CD4-positive, alpha-beta T cell (primary cell): ENCODE results near the gene BLTP2. TPM values are rescaled to one million over a fixed set of nuclear protein-coding genes. Genes with fewer than 3 reads are reported as not detected.
"Not testable (repeated sequence)": the region's sequence is repeated elsewhere in the genome, so short reads cannot be mapped to it uniquely, and the experiment has no call there.

ENCODE experiments used
- ATAC-seq: fragments of 200-7000 bp; cut with Tn5 transposase; one replicate; pipeline ENCODE4 v1.10.0; 2022; ENCODE audit warnings: mild to moderate bottlenecking; ENCODE audit not compliant: poor library complexity
- CTCF ChIA-PET: fragments of 350-600 bp; sonication (Branson Sonifier 250); formaldehyde crosslinking; loops from one replicate; lab custom pipeline; 2021; ENCODE audit warnings: antibody characterized with exemption, inconsistent platforms; lab: Charles Lee
- POLR2A ChIA-PET: fragments of 350-600 bp; sonication (Branson Sonifier 250); formaldehyde crosslinking; loops from one replicate; lab custom pipeline; 2021; ENCODE audit warnings: antibody characterized with exemption, inconsistent platforms; lab: Charles Lee
- DNase-seq, 14 experiments: peaks; one replicate each; pipeline ENCODE4 v3.0.0-alpha.2; 2013 to 2020; ENCODE audit warnings: mixed read lengths in 2 of 14
- H3K27ac ChIP-seq, 2 donors: one replicate each; pipeline versions ENCODE4 v1.5.1 to v1.7.0; 2013; ENCODE audit warnings: low read length in 2 of 2, low read depth in 1 of 2, mild to moderate bottlenecking in 1 of 2
- H3K27me3 ChIP-seq, 2 experiments: 1 replicate in 1 of 2; 2 replicates in 1 of 2; pipeline versions ENCODE4 v1.6.1 to v1.7.0; 2013; ENCODE audit warnings: low read length in 2 of 2, control low read depth in 1 of 2, mild to moderate bottlenecking in 1 of 2, moderate library complexity in 1 of 2; ENCODE audit not compliant: insufficient read depth in 2 of 2, control insufficient read depth in 1 of 2
- H3K36me3 ChIP-seq: one replicate; pipeline ENCODE4 v1.6.1; 2013; ENCODE audit warnings: low read length, control low read depth; ENCODE audit not compliant: insufficient read depth
- H3K4me1 ChIP-seq: one replicate; pipeline ENCODE4 v1.6.1; 2013; ENCODE audit warnings: low read length, control low read depth; ENCODE audit not compliant: insufficient read depth
- H3K4me3 ChIP-seq: one replicate; pipeline ENCODE4 v1.5.1; 2013; ENCODE audit warnings: mild to moderate bottlenecking, low read length, moderate library complexity
- H3K9me3 ChIP-seq, 2 experiments: 1 replicate in 1 of 2; 2 replicates in 1 of 2; pipeline versions ENCODE4 v1.6.1 to v1.7.0; 2013; ENCODE audit warnings: low read length in 2 of 2, mild to moderate bottlenecking in 2 of 2, control low read depth in 1 of 2, moderate library complexity in 1 of 2; ENCODE audit not compliant: control insufficient read depth in 1 of 2, insufficient read depth in 1 of 2
- H3K27ac Mint-ChIP-seq: one replicate; pipeline ENCODE4 v1.8.0; 2020; ENCODE audit warnings: mixed read lengths
- H3K27me3 Mint-ChIP-seq: one replicate; pipeline ENCODE4 v1.8.0; 2021; ENCODE audit warnings: mixed read lengths
- H3K36me3 Mint-ChIP-seq: one replicate; pipeline ENCODE4 v1.8.0; 2021; ENCODE audit warnings: low read depth, mixed read lengths
- H3K4me1 Mint-ChIP-seq: one replicate; pipeline ENCODE4 v1.8.0; 2021; ENCODE audit warnings: low read depth, mixed read lengths
- H3K4me3 Mint-ChIP-seq: one replicate; pipeline ENCODE4 v1.8.0; 2020; ENCODE audit warnings: mild to moderate bottlenecking, mixed read lengths
- H3K9me3 Mint-ChIP-seq: one replicate; pipeline ENCODE4 v1.8.0; 2020; ENCODE audit warnings: mixed read lengths
- intact Hi-C, 2 experiments: fragments of 100-400 bp; cut with DNase I in 1 of 2; cut with micrococcal nuclease in 1 of 2; formaldehyde crosslinking; loops; one replicate each; pipeline versions ENCODE4 v1.15.1 to v1.9.0; 2023 to 2025; cut with DNase I, micrococcal nuclease
- total RNA-seq, 174 experiments: library from RNA in 2 of 174; stranded (reverse) in 2 of 174; gene quantifications; one replicate each; pipeline ENCODE4 v1.2.3 and lab custom pipeline; 2021 to 2026
- TF ChIP-seq, protein P1 (sequence below): fragments of 200-600 bp; IDR thresholded peaks from one replicate; pipeline ENCODE4 v1.8.0; 2022; ENCODE audit warnings: antibody characterized with exemption, mild to moderate bottlenecking

The BLTP2 gene
- total RNA-seq, 2 experiments from 2014 or later = 120 to 124 TPM

- Histone ChIP-seq H3K4me1 (peaks cover 45% of the 10 kb centered on the region), H3K27ac (peak within 1 kb of the TSS; percentile 97 to 99), H3K9me3 (no peaks in the 10 kb centered on the region), H3K27me3 (no peaks in the 10 kb centered on the region), H3K4me3 (peak within 1 kb of the TSS; percentile 81), H3K36me3 (peaks cover 34% of the 10 kb centered on the region)
- POLR2A ChIA-PET = interaction anchor here (0.6 to 4.0 kb wide), 22 partner anchors 9 to 290 kb away, joined by 3 to 115 read pairs (median 4); partner anchors contain the start of genes BLTP2, FLOT2, PHF12 and PIGS
- Mint-ChIP-seq H3K27ac (peak within 1 kb of the TSS; percentile 99), H3K4me1 (peaks cover 64% of the 10 kb centered on the region), H3K36me3 (peaks cover 70% of the 10 kb centered on the region), H3K4me3 (peak within 1 kb of the TSS; percentile 99), H3K27me3 (no peaks in the 10 kb centered on the region), H3K9me3 (no peaks in the 10 kb centered on the region)
- ATAC-seq (peak; percentile 83), DNase-seq (peak; percentile 88 to 97 (median 92))
- TF ChIP-seq, protein P1, sequence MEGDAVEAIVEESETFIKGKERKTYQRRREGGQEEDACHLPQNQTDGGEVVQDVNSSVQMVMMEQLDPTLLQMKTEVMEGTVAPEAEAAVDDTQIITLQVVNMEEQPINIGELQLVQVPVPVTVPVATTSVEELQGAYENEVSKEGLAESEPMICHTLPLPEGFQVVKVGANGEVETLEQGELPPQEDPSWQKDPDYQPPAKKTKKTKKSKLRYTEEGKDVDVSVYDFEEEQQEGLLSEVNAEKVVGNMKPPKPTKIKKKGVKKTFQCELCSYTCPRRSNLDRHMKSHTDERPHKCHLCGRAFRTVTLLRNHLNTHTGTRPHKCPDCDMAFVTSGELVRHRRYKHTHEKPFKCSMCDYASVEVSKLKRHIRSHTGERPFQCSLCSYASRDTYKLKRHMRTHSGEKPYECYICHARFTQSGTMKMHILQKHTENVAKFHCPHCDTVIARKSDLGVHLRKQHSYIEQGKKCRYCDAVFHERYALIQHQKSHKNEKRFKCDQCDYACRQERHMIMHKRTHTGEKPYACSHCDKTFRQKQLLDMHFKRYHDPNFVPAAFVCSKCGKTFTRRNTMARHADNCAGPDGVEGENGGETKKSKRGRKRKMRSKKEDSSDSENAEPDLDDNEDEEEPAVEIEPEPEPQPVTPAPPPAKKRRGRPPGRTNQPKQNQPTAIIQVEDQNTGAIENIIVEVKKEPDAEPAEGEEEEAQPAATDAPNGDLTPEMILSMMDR = no peak
- intact Hi-C loops = loop anchor here (1.0 to 5.0 kb wide), 4 partner anchors 15 to 290 kb away; partner anchors contain the start of genes PHF12 (in 1 of the 2), PROCA1 (in 1 of the 2) and RPL23A (in 1 of the 2)
- CTCF ChIA-PET = interaction anchor here (0.6 to 3.9 kb wide), 12 partner anchors 9 to 629 kb away, joined by 3 to 34 read pairs (median 4); partner anchors contain the start of genes BLTP2, NEK8, PIGS and PROCA1
These were observed 16.9 kb upstream of the BLTP2 start, which contains the start of the genes SDF2 and SUPT6H for GRCh38 chr17:28661635-28662526. TSS of gene SDF2 (minus strand) at chr17:28661906. CDS start at chr17:28661876, 30 bp downstream. TSS of gene SUPT6H (plus strand) at chr17:28662205. CDS start at chr17:28673402, 11,197 bp downstream.

- Mint-ChIP-seq H3K27ac (peak overlapping the region; percentile 99), H3K4me1 (peaks cover 57% of the 10 kb centered on the region), H3K36me3 (peaks cover 66% of the 10 kb centered on the region), H3K4me3 (peak overlapping the region; percentile 99)
- H3K9me3 Mint-ChIP-seq, H3K4me3 ChIP-seq, intact Hi-C loops, ATAC-seq, H3K9me3 ChIP-seq, DNase-seq, H3K27me3 Mint-ChIP-seq, POLR2A ChIA-PET, H3K27ac ChIP-seq, CTCF ChIA-PET, H3K27me3 ChIP-seq: not testable (repeated sequence)
- peaks cover 31% of the 10 kb centered on the region for H3K4me1 ChIP-seq
- peaks cover 27% of the 10 kb centered on the region for H3K36me3 ChIP-seq
These were observed 14.5 kb upstream of the BLTP2 start for GRCh38 chr17:28659497-28659881.

DNA sequence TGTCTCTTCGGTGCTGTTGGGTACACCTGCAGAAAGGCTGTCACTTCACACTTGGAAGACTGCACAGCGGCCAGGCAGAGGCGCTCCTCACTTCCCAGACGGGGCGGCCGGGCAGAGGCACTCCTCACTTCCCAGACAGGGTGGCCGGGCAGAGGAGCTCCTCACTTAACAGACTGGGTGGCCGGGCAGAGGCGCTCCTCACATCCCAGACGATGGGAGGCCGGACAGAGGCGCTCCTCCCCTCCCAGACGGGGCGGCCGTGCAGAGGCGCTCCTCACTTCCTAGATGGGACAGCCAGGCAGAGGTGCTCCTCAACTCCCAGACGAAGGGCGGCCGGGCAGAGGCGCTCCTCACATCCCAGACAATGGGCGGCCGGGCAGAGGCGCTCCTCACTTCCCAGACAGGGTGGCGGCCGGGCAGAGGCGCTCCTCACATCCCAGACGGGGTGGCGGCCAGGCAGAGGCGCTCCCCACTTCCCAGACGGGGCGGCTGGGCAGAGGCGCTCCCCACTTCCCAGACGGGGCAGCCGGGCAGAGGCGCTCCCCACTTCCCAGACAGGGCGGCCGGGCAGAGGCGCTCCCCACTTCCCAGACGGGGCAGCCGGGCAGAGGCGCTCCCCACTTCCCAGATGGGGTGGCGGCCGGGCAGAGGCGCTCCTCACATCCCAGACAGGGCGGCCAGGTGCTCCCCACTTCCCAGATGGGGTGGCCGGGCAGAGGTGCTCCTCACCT lies 14.0 kb upstream of the BLTP2 start:
- POLR2A ChIA-PET, H3K27me3 ChIP-seq, H3K9me3 Mint-ChIP-seq, DNase-seq, intact Hi-C loops, ATAC-seq, H3K27ac ChIP-seq, H3K9me3 ChIP-seq, H3K27ac Mint-ChIP-seq, H3K4me3 Mint-ChIP-seq, H3K4me3 ChIP-seq, H3K27me3 Mint-ChIP-seq: not testable (repeated sequence)
- CTCF ChIA-PET = interaction anchor here (4.0 kb wide), 1 partner anchor 12 kb away, joined by 13 read pairs; no protein-coding TSS in a partner anchor
- H3K36me3 Mint-ChIP-seq = peaks cover 63% of the 10 kb centered on the region
- H3K4me1 ChIP-seq = peaks cover 26% of the 10 kb centered on the region
- H3K4me1 Mint-ChIP-seq = peaks cover 52% of the 10 kb centered on the region
- H3K36me3 ChIP-seq = peaks cover 25% of the 10 kb centered on the region

- H3K4me3 ChIP-seq, intact Hi-C loops, DNase-seq, ATAC-seq, H3K27me3 ChIP-seq, H3K27me3 Mint-ChIP-seq, POLR2A ChIA-PET, H3K27ac Mint-ChIP-seq, H3K27ac ChIP-seq, H3K9me3 ChIP-seq, H3K4me3 Mint-ChIP-seq, H3K9me3 Mint-ChIP-seq: not testable (repeated sequence)
- peaks cover 21% of the 10 kb centered on the region for H3K4me1 ChIP-seq
- Mint-ChIP-seq H3K36me3 (peaks cover 66% of the 10 kb centered on the region), H3K4me1 (peaks cover 46% of the 10 kb centered on the region)
- peaks cover 25% of the 10 kb centered on the region for H3K36me3 ChIP-seq
- CTCF ChIA-PET = interaction anchor here (4.0 kb wide), 1 partner anchor 11 kb away, joined by 13 read pairs; no protein-coding TSS in a partner anchor
These were observed 13.4 kb upstream of the BLTP2 start for GRCh38 chr17:28658342-28658741.
